AG04449 (cell line): ENCODE data around the gene DNAJC1.

ENCODE experiments used
- CTCF ChIA-PET: fragments of 350-600 bp; formaldehyde crosslinking; extraction: SDS; loops from one replicate; lab custom pipeline; 2021; ENCODE audit warnings: antibody characterized with exemption; lab: Yijun Ruan, JAX
- POLR2A ChIA-PET: fragments of 400-600, 350-600 bp; formaldehyde crosslinking; extraction: SDS; loops from one replicate; lab custom pipeline; 2020; ENCODE audit warnings: antibody characterized with exemption, inconsistent platforms; lab: Yijun Ruan, JAX
- DNase-seq: peaks from one replicate; pipeline ENCODE4 v3.0.0-alpha.2; 2010; ENCODE audit warnings: low read depth, low spot score
- H3K4me3 ChIP-seq: 2 replicates; pipeline ENCODE4 v1.5.1; 2011; ENCODE audit warnings: low read depth, mild to moderate bottlenecking, control low read depth, low read length
- CTCF ChIP-seq: IDR thresholded peaks from one replicate; pipeline ENCODE4 v1.5.1; 2011; ENCODE audit warnings: mild to moderate bottlenecking, moderate library complexity, low read length, control low read depth, inconsistent platforms; ENCODE audit not compliant: insufficient read depth; ENCODE audit errors: missing control alignments

The DNAJC1 gene

GRCh38 chr10:21943633-21944265, 59.8 kb downstream of the DNAJC1 start:
- CTCF ChIA-PET, result interaction anchor here (1.1 to 1.7 kb wide), 4 partner anchors 10 to 447 kb away, joined by 3 to 5 read pairs (median 4); no protein-coding TSS in a partner anchor
- DNase-seq, result no peak

GRCh38 chr10:21935439-21936023, 68.0 kb downstream of the DNAJC1 start:
- CTCF ChIA-PET, result interaction anchor here (1.2 kb wide), 1 partner anchor 17 kb away, joined by 3 read pairs; no protein-coding TSS in a partner anchor
- DNase-seq, result no peak
- no peak for TF ChIP-seq CTCF
- no peak overlapping the region for H3K4me3 ChIP-seq
- POLR2A ChIA-PET, result no interaction called here

More at GRCh38 chr10:21943633-21944265, 59.8 kb downstream of the DNAJC1 start:
- no peak for TF ChIP-seq CTCF
- no peak overlapping the region for H3K4me3 ChIP-seq
- POLR2A ChIA-PET, result no interaction called here

- DNase-seq, result no peak
- ChIA-PET POLR2A (no interaction called here), CTCF (interaction anchor here (1.2 kb wide), 1 partner anchor 18 kb away, joined by 3 read pairs; no protein-coding TSS in a partner anchor)
- no peak for TF ChIP-seq CTCF
- no peak overlapping the region for H3K4me3 ChIP-seq
Measured at GRCh38 chr10:21934307-21934706, 69.2 kb downstream of the DNAJC1 start.

- no peak overlapping the region for H3K4me3 ChIP-seq
- ChIA-PET POLR2A (no interaction called here), CTCF (no interaction called here)
- TF ChIP-seq CTCF, result no peak
- no peak for DNase-seq
Measured at GRCh38 chr10:21929070-21929469, 74.5 kb downstream of the DNAJC1 start.

GRCh38 chr10:21927631-21928353, 75.7 kb downstream of the DNAJC1 start:
- no peak for TF ChIP-seq CTCF
- POLR2A ChIA-PET, result no interaction called here
- CTCF ChIA-PET, result no interaction called here
- DNase-seq, result peak; percentile 72
- no peak overlapping the region for H3K4me3 ChIP-seq

GRCh38 chr10:21926949-21927348, 76.6 kb downstream of the DNAJC1 start:
- no peak for TF ChIP-seq CTCF
- POLR2A ChIA-PET, result no interaction called here
- peak; percentile 89 for DNase-seq
- no peak overlapping the region; the same call in 1 of the 2 replicates for H3K4me3 ChIP-seq
- CTCF ChIA-PET, result no interaction called here
